GM18526 (cell line): ENCODE measurements around the gene OXCT1.

Experiments
- POLR2A ChIP-seq: IDR thresholded peaks from 3 replicates; pipeline ENCODE4 v1.6.1; 2011; ENCODE audit not compliant: insufficient read length; ENCODE audit errors: extremely low read depth

OXCT1 gene

GRCh38 chr5:41843456-41844370 lies 26.5 kb downstream of the OXCT1 start:
- TF ChIP-seq POLR2A, result no peak

- TF ChIP-seq POLR2A, result no peak
These were observed 27.4 kb downstream of the OXCT1 start for GRCh38 chr5:41842777-41843176.

GRCh38 chr5:41841325-41841724 lies 28.9 kb downstream of the OXCT1 start:
- no peak for TF ChIP-seq POLR2A

DNA sequence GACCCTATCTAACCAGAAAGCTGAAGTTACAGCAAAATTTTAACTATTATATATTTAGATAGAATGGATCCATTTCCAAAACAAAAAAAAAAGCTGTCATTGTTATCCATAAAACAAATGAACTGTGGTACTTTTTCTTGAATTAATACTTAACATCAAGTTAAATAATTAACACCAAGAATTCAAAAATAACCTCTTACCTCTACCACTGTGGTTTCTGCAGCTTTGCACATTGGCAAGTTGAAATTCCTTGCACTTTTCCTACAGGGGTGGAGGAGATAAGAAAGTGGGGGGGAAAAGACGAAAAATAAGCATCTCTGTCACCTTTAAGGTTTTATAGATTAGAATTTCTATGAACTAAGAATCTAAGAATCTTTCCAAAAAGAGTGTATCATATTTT lies 30.0 kb downstream of the OXCT1 start:
- no peak for TF ChIP-seq POLR2A

GRCh38 chr5:41837793-41838192 lies 32.4 kb downstream of the OXCT1 start:
- TF ChIP-seq POLR2A, result no peak

GRCh38 chr5:41835645-41836044 lies 34.6 kb downstream of the OXCT1 start:
- no peak for TF ChIP-seq POLR2A

GRCh38 chr5:41834506-41834905 lies 35.7 kb downstream of the OXCT1 start:
- TF ChIP-seq POLR2A, result no peak

DNA sequence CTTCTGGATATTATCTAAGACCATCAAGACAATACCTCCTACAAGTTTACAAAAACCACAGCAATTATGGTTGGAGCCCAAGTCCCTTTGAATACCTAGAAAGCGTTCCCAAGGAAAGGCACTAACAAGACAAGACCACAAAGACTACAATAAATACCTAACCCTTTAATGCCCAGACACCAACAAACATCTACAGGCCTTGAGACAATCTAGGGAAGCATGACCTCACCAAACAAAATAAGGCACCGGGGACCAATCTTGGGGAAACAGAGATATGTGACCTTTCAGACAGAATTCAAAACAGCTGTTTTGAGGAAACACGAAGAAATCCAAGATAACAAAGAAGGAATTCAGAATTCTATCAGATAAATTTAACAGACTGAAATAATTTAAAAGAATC lies 37.8 kb downstream of the OXCT1 start:
- TF ChIP-seq POLR2A, result no peak

DNA sequence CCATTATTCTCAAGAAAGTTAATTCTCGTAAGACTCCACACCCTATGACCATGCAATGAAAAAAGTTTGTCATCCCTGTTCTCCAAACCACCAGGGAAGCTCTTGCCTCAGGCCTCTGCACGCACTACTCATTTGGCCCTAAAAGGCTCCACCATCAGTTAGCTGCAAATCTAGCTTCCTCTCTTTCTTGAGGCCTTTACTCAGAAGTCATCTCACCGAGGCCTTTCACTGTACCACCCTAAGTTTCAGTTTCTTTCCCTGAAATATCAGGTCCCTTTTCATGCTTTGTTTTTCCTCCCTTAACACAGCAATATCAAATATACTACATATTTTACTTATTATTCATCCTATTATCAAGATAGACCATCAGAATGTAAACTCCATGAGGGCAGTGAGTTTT lies 39.1 kb downstream of the OXCT1 start:
- no peak for TF ChIP-seq POLR2A

DNA sequence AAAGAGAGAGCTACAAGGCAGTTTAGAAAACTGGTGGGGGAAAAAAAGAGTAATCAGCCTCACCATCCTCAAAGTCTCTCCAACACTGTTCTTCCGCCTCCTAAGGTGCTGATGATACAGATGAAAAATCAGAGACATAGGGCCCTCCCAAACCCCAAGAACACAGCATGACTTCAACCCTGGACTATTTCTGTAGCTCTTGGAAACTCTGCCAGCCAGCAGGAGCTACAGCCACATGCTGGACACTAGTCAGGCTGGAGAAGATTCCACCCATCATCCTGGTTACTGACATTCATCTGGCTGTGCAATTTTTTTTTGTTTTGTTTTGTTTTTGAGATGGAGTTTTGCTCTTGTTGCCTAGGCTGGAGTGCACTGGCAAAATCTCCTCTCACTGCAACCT lies 42.4 kb downstream of the OXCT1 start:
- no peak for TF ChIP-seq POLR2A

- no peak for TF ChIP-seq POLR2A
These were observed 48.2 kb downstream of the OXCT1 start for GRCh38 chr5:41822036-41822435.

GRCh38 chr5:41821051-41821450 lies 49.2 kb downstream of the OXCT1 start:
- no peak for TF ChIP-seq POLR2A

- TF ChIP-seq POLR2A, result no peak
These were observed 50.1 kb downstream of the OXCT1 start for GRCh38 chr5:41820150-41820549.

DNA sequence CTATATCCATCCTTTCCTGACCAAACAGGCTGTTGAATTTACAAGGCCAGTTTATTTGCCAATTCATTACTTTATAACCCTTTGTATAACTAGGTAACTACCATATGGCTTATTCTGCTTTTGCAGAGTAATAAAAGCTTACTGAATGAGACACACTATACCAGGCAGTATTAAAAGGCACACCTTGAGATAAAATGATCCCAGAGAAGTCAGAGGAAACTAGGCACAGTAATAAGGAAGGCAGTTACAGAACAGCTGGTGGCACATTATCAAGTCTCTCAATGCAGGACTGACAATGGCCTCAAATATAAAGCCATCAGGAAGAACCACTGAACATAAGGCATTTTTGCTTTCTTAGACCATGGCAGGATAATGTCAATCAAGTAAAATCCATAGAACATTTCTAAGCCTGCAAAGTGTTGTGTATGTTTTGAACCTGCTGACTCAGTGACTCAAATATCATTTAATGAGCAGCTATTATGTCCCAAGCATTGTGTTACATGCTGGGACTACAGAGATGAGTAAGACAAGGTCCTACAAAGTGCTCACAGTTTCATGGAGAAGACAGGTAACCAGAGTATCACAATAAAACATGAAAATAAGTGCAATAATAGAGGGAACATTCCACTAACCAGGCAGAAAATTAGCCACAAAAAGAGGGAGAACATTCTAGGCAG lies 52.5 kb downstream of the OXCT1 start:
- no peak for TF ChIP-seq POLR2A

DNA sequence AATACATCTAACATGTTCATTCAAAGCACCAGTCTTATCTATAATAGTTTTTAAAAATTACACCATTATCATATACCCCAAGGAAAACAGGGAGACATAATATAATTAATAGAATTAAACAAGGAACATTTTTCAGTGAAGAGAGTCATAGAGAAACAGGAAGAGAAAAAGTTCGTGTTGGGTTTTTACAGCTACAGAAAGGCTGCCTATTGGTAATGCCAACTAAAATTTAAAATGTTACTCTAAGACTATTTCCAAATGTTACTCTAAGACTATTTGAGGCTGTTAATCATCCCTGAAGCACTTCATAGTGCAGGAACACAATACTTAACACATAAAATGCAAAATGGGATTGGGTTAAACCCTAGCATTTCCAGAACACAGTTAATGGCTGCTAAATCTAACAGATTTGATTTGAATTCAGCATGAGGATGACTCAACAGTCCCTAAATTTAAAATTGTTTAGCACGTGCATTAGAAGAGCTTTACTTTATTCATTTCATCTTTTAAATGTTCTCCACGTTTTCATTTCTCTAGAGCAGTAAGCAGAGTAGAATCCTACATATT lies 54.5 kb downstream of the OXCT1 start:
- no peak for TF ChIP-seq POLR2A

DNA sequence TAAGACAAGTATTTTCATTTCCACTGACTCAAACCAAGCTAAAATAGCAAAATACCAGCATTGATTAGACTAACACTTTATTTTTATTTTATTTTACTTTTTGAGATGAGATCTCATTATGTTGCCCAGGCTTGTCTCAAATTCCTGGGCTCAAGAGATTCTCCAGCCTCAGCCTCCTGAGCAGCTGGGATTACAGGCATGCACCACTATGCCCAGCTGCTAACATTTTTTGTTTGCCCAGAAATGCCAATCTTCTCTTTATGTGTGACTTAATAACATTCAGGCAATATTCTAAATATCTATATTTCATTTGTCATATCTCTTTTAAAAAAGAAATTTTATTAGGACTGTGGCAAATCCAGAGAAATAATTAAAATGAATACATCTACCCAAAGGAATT lies 55.0 kb downstream of the OXCT1 start:
- TF ChIP-seq POLR2A, result no peak

DNA sequence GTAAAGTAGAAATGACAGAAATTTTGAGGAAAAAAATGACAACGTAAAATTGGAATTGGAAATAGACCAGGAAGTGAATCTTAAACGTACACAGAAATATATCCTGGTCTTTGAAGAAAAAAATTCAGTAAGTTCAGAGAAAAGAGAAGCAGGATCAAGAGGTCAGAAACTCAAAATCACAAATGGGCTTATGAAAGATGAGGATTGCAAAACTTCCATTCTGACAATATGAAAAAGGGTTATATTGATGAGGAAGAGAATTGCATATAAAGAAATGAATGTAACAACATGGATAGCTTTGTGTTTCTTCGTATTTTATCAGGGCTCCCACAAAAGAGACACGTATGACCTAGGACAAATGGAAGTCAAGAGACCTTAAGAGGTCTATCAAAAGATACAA lies 58.1 kb downstream of the OXCT1 start:
- no peak for TF ChIP-seq POLR2A

DNA sequence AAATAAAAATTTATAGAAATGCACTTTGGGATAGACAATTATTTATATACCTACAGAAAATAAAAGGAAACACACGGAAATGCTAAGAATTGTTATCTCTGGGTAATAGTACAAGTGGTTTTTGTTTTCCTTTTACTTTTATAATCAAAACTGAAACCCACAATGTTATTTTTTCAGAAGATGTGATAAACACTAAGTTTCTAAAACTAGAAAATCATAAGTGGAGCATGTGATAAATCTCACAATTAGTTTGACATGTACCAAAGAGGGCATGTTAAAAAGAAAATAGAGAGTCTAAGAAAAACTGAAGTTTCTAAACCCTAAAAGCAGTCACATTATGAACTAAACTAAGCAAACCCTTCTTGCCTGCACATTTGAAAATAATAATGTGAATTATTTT lies 61.1 kb downstream of the OXCT1 start:
- no peak for TF ChIP-seq POLR2A
